ENCODE data around the gene PVR. TPM values are rescaled to one million over a fixed set of nuclear protein-coding genes. Genes with fewer than 3 reads are reported as not detected.

The PVR gene
- total and polyA plus RNA-seq, 2 of the 4 experiments (the other 2 are of a cell fraction): 106 to 122 TPM

- in situ Hi-C loops (cut with MboI; ENCODE audit: low sequenced_read_pairs) (no loop called here), intact Hi-C loops (cut with micrococcal nuclease) (no loop called here), dilution Hi-C loops (cut with HindIII; ENCODE audit: low sequenced_read_pairs, unreplicated experiment) (no loop called here)
- ChIA-PET POLR2A (ENCODE audit: unreplicated experiment) (no interaction called here), CTCF (interaction anchor here (1.7 kb wide), 1 partner anchor 75 kb away, joined by 6 read pairs; no protein-coding TSS in a partner anchor)
- H3K18ac ChIP-seq (ENCODE audit: low read depth, low read length): no peak overlapping the region
- 100% methylated on average over 1 of the region's 3 CpGs; no CpG with 5 or more reads in 1 of the 2 experiments for WGBS, 2 experiments (ENCODE audit: extremely low coverage in 2 of 2, insufficient read length in 1 of 2)
- H3K4ac ChIP-seq (ENCODE audit: low read depth, low read length): no peak overlapping the region
- no peak overlapping the region for H2AFZ ChIP-seq (replicated peaks; ENCODE audit: low read length, poor library complexity)
- no peak overlapping the region for H2BK15ac ChIP-seq (ENCODE audit: low read depth, low read length)
- 0 out of 2 replicates have a peak overlapping the region, but pooled peaks have one; percentile 2 for H3K23ac ChIP-seq (ENCODE audit: low read depth, low read length)
- H2AK9ac ChIP-seq (replicated peaks; ENCODE audit: low read depth, low read length, poor library complexity): no peak overlapping the region
- H2BK5ac ChIP-seq (ENCODE audit: low read depth, low read length, poor library complexity, severe bottlenecking): no peak overlapping the region
- no peak overlapping the region for H3K27ac ChIP-seq (ENCODE audit: insufficient read depth, low read length)
- peaks cover 37% of the 10 kb centered on the region for H3K9me1 ChIP-seq (ENCODE audit: insufficient read depth, low read length)
- H2BK20ac ChIP-seq (ENCODE audit: low read depth, low read length): no peak overlapping the region
- no peaks in the 10 kb centered on the region for H3K9me3 ChIP-seq (ENCODE audit: control insufficient read depth, insufficient read depth, low read length)
- H4K8ac ChIP-seq (ENCODE audit: low read depth in 2 of 2, low read length in 2 of 2): no peak overlapping the region
- H3K56ac ChIP-seq (ENCODE audit: extremely low read depth, insufficient read depth, low read length): no peak overlapping the region
- H2AK5ac ChIP-seq (ENCODE audit: low read depth, low read length): no peak overlapping the region; the same call in 1 of the 2 replicates
- TF ChIP-seq USF2 (IDR thresholded peaks at IDR 0.05; ENCODE audit: low read depth, low read length) (no peak), NFE2L2 (IDR thresholded peaks at IDR 0.05; ENCODE audit: low read depth, low read length) (no peak), MAZ (IDR thresholded peaks at IDR 0.05; ENCODE audit: borderline replicate concordance, low read depth, low read length) (no peak), CHD1 (IDR thresholded peaks at IDR 0.05; ENCODE audit: low read depth, low read length) (no peak), ELK1 (IDR thresholded peaks at IDR 0.05; ENCODE audit: borderline replicate concordance, low read depth, low read length) (no peak), RCOR1 (IDR thresholded peaks at IDR 0.05; ENCODE audit: insufficient replicate concordance, low read length) (no peak), CEBPB (IDR thresholded peaks at IDR 0.05; ENCODE audit: low read depth, low read length) (no peak), MAFK (IDR thresholded peaks at IDR 0.05; ENCODE audit: low read depth, low read length) (no peak), MXI1 (IDR thresholded peaks at IDR 0.05; ENCODE audit: borderline replicate concordance, low read depth, low read length) (no peak), RAD21 (IDR thresholded peaks at IDR 0.05; ENCODE audit: low read length) (no peak), SMC3 (IDR thresholded peaks at IDR 0.05; ENCODE audit: low read depth, low read length) (no peak)
- no peak overlapping the region for H2BK120ac ChIP-seq (ENCODE audit: low read depth, low read length)
- peaks cover 54% of the 10 kb centered on the region for H4K20me1 ChIP-seq (ENCODE audit: insufficient read depth, low read length)
- no peaks in the 10 kb centered on the region for H3K27me3 ChIP-seq (ENCODE audit: control insufficient read depth, insufficient read depth, low read length)
- ATAC-seq (ENCODE audit: low read depth) (no peak), DNase-seq (no peak)
- no peak overlapping the region for H3K9ac ChIP-seq (ENCODE audit: low read depth, low read length)
- no peak overlapping the region for H4K5ac ChIP-seq (ENCODE audit: low read depth, low read length)
- H4K91ac ChIP-seq (ENCODE audit: insufficient read depth, low read depth, low read length): no peak overlapping the region
- H3K14ac ChIP-seq (replicated peaks; ENCODE audit: low read depth, low read length): no peak overlapping the region
- peaks cover 16% of the 10 kb centered on the region for H3K4me1 ChIP-seq (ENCODE audit: control insufficient read depth, insufficient read depth, low read length)
- H3K36me3 ChIP-seq (ENCODE audit: control insufficient read depth, insufficient read depth, low read length): peaks cover 39% of the 10 kb centered on the region
- peaks cover 47 to 74% of the 10 kb centered on the region in 2 experiments for H3K79me1 ChIP-seq (ENCODE audit: low read depth in 1 of 2, low read length in 2 of 2)
- H3K4me2 ChIP-seq (ENCODE audit: low read depth, low read length): peak overlapping the region; percentile 40; the same call in 1 of the 2 replicates
- H3K4me3 ChIP-seq (ENCODE audit: insufficient read depth, low read depth, low read length): no peak overlapping the region; the same call in 1 of the 2 replicates
- TSS peak; percentile 41 for BruUV-seq (replicated peaks)
Measured at GRCh38 chr19:44646049-44646416, 2.3 kb downstream of the PVR start.
